Esophagus squamous epithelium (tissue), 4 donors: Measurements from ENCODE around the gene OPN3.

Experiments used
- POLR2A ChIP-seq, 4 donors: fragments of 450-650 bp; IDR thresholded peaks; one replicate each; pipeline ENCODE4 v1.6.1; 2017; ENCODE audit warnings: antibody characterized with exemption in 4 of 4, mild to moderate bottlenecking in 4 of 4, moderate library complexity in 3 of 4
- TF ChIP-seq, protein P1 (sequence below), 6 experiments: fragments of 450-650 bp in 4 of 6; fragments of 200-600 bp in 2 of 6; sonication (generic) in 2 of 6; IDR thresholded peaks; one replicate each; pipeline ENCODE4 v1.5.1; 2016 to 2019; ENCODE audit warnings: antibody characterized with exemption in 6 of 6, mild to moderate bottlenecking in 4 of 6, moderate library complexity in 4 of 6

DNA sequence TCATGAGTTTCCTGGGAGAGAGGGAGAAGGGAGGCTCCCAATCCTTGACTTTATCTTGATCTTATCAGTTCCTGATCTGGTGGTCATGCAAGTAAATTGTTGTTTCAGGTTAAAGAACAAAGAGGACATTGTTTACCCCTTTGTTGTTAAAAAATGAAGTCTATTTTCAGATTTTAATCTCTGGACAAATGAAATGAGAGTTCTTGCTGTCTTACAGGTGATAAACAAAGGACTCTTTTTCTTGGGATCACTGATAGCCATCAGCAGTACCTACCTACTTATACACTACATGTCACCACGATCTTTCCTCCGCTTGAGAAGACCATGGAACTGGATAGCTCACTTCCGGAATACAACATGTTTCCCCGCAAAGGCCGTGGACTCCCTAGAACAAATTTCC, 48.4 kb downstream of the OPN3 start:
- TF ChIP-seq POLR2A (IDR thresholded peaks at IDR 0.05), result no peak
- TF ChIP-seq, protein P1, sequence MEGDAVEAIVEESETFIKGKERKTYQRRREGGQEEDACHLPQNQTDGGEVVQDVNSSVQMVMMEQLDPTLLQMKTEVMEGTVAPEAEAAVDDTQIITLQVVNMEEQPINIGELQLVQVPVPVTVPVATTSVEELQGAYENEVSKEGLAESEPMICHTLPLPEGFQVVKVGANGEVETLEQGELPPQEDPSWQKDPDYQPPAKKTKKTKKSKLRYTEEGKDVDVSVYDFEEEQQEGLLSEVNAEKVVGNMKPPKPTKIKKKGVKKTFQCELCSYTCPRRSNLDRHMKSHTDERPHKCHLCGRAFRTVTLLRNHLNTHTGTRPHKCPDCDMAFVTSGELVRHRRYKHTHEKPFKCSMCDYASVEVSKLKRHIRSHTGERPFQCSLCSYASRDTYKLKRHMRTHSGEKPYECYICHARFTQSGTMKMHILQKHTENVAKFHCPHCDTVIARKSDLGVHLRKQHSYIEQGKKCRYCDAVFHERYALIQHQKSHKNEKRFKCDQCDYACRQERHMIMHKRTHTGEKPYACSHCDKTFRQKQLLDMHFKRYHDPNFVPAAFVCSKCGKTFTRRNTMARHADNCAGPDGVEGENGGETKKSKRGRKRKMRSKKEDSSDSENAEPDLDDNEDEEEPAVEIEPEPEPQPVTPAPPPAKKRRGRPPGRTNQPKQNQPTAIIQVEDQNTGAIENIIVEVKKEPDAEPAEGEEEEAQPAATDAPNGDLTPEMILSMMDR (IDR thresholded peaks at IDR 0.05), result no peak
